VCaP (cell line): Measurements from ENCODE around the gene MPL.

Experiments used
- H3K27ac ChIP-seq: fragments of 450-650 bp; 2 replicates; pipeline ENCODE4 v1.5.1; 2017
- CTCF ChIP-seq: fragments of 450-650 bp; conservative IDR thresholded peaks from 2 replicates; pipeline ENCODE4 v1.5.1; 2017; ENCODE audit warnings: mild to moderate bottlenecking, moderate library complexity

MPL gene

GRCh38 chr1:43307458-43308158, 30.0 kb upstream of the MPL start:
- no peak for TF ChIP-seq CTCF

GRCh38 chr1:43308635-43309404, 28.8 kb upstream of the MPL start:
- TF ChIP-seq CTCF: no peak

More at GRCh38 chr1:43307458-43308158, 30.0 kb upstream of the MPL start:
- H3K27ac ChIP-seq: no peak overlapping the region

GRCh38 chr1:43309405-43310025, 28.1 kb upstream of the MPL start:
- H3K27ac ChIP-seq: no peak overlapping the region
- no peak for TF ChIP-seq CTCF

More at GRCh38 chr1:43308635-43309404, 28.8 kb upstream of the MPL start:
- no peak overlapping the region for H3K27ac ChIP-seq

GRCh38 chr1:43311521-43311920, 26.1 kb upstream of the MPL start:
- H3K27ac ChIP-seq: no peak overlapping the region
- no peak for TF ChIP-seq CTCF

GRCh38 chr1:43312212-43312623, 25.4 kb upstream of the MPL start:
- no peak for TF ChIP-seq CTCF
- H3K27ac ChIP-seq: no peak overlapping the region

- TF ChIP-seq CTCF: no peak
- no peak overlapping the region for H3K27ac ChIP-seq
Measured at GRCh38 chr1:43312663-43313515, 24.7 kb upstream of the MPL start.

GRCh38 chr1:43313771-43314170, 23.8 kb upstream of the MPL start:
- no peak for TF ChIP-seq CTCF

More at GRCh38 chr1:43313771-43314170, 23.8 kb upstream of the MPL start:
- no peak overlapping the region for H3K27ac ChIP-seq
